Measurements from ENCODE around the gene CRMP1.
A peak's percentile ranks its signal among the peaks of the same experiment; 100 is the strongest.
"Not testable (repeated sequence)": the region's sequence is repeated elsewhere in the genome, so short reads cannot be mapped to it uniquely, and the experiment has no call there.

Gene CRMP1

DNA sequence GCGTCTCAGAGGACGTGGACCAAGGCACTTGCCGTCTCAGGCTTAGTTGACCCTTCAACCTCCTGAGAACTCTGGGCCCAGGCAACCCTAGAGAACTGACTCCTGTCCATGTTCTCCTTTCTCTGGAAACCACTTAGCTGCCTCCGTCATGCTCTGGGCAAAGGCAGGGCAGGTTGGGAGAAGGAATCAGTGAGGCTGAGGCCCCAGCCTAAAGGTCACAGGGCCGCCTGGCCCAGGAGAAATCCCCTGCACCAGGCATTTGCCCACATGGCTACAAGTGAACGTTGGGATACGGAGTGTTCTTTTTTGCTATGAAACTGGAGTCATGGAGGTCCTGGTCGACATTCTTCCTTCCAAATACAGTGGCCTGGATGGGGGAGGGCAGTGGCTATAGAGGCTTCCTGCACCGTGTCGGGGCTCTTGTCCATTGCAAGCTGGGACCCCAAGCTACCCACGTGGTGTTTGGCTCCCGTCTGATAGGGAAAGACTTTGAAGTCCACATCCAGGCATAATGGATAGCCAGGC lies 76.0 kb downstream of the CRMP1 start:
- no peak for FAIRE-seq

DNA sequence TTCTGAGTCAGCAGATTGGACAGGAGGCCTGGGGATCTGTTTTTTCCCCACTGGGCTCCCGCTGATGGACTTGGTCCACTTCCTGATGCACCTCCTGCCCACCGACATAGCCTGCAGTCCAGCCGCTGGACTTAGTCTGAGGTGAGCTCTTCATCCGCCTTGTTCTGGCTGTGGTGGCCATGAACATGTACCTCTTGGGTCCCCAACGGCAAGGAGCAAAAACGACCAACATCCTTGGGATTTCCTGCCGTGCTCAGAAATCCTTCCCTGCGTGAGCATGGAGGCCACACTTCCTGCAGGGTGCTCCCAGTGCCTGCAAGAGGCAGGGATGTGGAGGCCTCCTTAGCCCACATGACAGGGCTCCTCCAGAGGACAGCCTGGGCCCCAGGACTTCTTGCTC lies 76.8 kb downstream of the CRMP1 start:
- FAIRE-seq, result no peak

DNA sequence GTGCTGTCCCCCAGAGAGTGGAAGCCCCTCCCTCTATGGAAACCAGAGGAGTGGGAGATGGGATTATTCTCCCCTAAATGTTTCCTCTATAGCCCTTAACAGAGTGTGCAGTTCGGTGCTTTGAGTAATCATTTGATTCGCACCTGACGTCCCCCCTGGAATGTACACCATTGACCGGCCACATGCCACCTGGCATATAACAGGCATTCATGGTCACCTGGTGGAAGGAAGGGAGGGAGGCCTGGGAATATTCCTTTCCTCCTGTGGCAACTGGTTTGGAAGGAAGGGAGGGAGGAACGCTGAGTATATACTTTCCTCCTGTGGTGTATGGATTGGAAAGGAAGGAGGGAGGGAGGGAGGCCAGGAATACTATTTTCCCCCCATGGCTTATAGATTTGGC lies 77.2 kb downstream of the CRMP1 start:
- FAIRE-seq, result no peak

DNA sequence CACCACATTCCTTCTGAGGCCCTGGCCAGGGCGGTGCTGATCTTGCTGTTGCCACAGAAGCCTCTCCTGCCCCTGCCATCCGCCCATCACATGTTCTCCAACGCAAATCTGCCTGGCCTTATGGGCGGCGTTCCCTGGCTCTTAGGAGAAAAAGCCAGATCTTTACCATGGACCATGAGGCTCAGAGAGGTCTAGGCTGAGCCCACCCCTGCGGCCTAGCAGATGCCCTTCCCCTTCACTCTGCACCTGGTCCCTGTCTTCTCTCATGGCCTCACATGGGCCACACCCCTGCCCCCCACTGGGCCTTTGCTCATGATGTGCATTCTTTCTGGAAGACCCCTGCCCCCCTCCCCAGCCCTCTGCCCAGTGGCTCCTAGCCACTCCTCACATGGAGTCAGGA lies 78.5 kb downstream of the CRMP1 start:
- FAIRE-seq, result no peak

DNA sequence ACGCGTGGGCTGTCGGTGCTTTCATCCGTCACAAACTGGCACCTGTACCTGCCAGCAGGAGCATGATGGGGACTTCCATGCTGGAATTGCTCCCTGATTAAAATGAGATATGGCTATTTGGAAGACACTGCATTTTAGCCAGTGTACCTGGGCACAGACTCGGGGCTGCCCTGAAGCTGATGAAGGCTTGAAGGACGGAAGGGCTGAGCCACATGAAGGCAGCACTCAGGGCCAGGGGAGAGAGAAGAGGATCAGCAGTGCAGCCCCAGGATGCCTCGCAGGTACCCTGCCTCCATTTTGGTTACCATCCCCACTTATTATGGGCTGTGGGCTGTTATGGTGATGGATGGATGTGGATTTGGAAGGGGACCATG lies 79.0 kb downstream of the CRMP1 start:
- no peak for FAIRE-seq

DNA sequence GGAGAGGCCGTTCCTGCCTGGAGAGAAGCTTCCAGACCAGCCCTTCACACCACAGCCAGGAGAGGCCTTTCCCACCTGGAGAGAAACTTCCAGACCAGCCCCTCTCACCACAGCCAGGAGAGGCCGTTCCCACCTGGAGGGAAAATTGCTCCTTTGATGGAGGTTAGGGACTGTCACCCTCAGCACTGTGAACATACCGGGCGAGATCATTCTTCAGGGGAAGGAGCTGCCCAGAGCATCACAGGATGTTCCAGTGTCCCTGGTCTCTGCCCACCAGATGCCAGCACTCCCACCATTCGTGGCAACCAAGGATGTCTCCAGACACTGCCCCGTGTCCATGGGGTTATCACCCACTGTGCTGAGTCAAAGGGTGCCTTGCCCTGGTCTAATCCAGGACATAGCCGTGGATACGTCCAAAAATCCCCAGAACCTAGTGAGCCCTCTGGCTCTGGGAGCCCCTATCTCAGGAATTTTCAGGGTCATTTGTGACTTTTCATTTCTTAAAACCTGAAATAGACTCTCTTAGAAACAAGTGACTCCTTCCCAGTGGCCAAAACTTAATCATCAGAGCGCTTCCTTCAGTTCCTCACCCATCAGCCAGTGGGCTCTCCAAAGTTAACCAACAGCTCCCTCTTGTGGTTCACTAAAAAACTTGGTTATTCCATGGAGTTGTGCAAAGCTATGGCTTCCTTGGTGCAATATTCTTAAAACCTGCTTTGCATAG lies 80.2 kb downstream of the CRMP1 start:
- peak; percentile 81 for FAIRE-seq

DNA sequence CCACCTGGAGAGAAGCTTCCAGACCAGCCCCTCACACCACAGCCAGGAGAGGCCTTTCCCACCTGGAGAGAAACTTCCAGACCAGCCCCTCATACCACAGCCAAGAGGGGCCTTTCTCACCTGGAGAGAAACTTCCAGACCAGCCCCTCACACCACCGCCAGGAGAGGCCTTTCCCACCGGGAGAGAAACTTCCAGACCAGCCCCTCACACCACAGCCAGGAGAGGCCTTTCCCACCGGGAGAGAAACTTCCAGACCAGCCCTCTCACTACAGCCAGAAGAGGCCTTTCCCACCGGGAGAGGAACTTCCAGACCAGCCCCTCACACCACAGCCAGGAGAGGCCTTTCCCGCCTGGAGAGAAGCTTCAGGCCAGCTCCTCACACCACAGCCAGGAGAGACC lies 80.8 kb downstream of the CRMP1 start:
- FAIRE-seq, result not testable (repeated sequence)

DNA sequence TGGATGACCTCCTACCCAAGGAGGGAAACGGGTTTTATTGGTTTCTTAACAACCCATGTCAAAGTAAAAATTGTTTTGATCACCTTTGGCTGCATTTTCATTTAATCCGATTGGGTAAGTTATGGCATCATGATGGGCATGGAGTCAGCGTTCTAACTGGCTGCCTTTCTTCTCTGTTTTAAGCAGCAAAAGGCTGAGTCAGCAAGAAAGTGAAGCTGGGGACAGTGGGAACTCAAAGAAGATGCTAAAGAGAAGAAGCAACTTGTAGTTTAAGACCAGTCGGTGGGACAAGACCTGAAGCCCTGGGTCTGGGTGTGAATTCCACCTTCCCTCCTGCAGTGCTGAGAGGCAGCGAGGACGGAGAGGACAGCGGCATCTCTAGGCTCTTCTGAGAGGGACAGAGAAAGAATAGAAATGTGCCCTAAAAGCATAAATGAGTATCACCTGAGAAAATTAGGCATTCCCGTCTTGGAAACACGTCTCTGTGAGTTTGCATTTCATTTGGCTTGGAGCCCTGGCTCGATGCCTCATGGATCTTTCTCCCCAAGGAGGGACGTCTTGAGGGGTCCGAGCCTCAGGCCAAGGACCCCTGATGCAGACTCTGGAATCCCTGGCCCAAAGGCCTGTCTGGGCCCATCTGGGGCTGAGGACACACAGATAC lies 82.0 kb downstream of the CRMP1 start:
- no peak for FAIRE-seq

DNA sequence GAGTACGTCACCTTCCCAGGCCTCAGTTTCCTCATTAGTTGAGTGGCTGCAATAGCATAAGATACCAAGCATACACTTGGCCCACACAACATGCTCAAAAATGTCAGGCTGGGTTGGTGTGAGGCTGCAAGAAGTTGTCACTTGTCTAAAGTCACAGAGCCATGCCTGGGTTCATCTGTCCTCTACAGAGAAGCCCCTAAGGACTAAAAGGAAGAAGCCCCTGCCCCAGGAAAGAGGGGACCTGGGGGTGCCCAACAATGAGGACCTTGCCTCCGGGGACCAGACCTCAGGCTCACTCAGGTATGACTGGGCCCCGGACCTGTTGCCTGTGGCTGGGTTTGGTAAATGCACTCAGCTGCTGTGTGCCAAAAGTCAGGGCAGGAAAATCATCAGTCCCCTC lies 82.7 kb downstream of the CRMP1 start:
- no peak for FAIRE-seq

DNA sequence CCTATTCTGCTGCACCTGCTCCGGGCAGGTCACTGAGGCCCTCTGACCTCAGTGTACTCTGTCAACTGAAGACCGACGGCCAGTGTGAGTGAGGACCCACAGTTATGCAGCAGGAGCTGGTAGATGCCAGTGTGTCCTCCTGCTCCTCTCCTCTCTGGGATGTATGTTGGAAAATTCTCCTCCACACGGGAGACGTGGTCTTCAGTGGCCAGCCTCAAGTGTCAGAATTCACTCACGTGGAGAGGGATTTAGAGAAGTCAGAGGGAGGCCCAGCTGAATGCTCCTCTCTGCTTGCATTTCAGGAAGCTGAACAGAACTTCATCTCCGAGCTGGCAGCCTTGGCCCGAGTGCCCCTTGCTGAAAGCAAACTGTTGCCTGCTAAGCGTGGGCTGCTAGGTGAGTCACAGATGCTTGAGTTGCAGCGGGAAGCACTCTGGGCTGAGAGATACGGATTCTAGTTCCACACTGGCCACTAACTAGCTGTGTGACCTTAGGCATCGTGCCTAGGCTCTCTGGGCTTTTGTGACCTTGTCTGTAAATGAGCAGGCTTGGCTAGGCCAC lies 83.6 kb downstream of the CRMP1 start:
- no peak for FAIRE-seq

DNA sequence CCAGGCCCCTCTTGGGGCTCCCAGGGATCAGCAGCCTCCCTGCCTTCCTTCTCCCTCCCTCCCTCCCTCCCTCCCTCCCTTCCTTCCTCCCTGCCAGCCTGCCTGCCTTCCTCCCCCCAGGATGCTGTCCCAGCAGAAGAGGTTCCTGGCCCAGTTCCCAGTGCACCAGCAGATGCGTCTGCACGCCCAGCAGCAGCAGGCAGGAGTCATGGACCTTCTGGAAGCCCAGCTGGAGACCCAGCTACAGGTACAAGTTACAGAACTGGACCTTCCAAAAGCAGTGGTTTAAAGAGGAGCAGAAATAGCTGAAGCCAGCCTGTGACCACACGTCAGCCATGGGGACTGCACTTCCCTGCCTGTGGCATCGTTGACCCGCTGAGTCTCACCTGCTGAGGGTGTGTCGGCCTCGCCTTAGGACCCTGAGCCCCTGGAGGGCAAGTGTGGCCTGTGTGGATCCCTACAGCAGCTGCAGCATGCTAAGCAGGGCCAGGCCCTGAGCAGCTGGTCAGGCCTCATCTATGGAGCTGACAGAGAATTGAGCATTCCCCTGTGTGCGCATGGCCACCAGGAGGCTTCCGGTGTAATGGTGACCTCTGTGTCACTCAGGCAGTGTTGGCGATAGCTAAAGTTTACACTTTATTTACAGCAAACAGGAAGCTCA lies 84.7 kb downstream of the CRMP1 start:
- FAIRE-seq, result no peak

DNA sequence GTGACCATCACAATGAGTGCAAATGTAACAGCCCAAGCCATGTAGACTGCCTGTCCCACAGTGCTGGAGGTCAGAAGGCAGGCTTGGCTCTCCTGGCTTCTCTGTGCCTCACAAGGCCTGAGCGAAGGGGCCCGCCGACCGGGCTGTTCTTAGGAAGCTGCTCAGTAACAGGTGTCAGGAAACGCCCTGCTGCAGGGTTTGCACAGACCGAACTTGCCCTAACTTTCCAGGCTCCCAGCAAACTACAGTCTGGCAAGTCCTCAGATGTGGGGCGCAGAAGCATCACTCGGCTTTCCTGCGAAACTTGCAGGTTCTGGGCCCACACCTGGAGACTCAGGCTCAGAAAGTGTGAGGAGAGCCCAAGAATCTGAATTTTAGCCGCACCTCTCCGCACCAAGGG lies 87.6 kb downstream of the CRMP1 start:
- FAIRE-seq, result no peak

DNA sequence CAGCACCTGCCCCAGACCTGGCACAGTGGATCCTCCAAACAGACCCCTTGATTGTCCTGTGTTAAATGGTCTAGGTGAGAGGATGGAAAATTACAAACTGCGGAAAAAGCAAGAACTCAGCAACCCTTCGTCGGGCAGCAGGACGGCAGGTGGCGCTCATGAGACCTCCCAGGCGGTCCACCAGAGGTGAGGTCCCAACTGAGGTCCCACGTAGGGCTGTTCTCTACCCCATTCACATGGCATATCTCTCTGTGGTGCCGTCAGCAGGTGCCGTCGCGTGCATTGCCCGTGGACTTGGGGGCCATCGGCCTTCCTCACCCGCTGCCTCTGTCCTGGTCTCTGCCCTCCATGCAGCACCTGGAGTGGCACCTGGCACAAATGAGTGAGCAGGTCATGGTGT lies 88.2 kb downstream of the CRMP1 start:
- no peak for FAIRE-seq

DNA sequence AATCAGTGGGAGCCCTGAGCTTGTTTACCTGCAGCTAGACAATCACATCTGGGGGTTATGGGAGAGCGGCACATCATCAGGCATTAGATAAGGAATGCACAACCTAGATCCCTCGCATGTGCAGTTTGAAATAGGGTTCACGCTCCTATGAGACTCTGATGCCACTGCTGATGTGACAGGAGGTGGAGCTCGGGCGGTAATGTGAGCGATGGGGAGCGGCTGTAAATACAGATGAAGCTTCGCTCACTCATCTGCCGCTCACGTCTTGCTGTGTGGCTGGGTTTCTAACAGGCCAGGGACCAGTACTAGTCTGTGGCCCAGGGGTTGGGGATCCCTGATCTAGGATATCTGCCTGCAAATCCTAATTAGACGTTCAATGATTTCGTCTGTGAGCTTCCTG lies 90.3 kb downstream of the CRMP1 start:
- no peak for FAIRE-seq

DNA sequence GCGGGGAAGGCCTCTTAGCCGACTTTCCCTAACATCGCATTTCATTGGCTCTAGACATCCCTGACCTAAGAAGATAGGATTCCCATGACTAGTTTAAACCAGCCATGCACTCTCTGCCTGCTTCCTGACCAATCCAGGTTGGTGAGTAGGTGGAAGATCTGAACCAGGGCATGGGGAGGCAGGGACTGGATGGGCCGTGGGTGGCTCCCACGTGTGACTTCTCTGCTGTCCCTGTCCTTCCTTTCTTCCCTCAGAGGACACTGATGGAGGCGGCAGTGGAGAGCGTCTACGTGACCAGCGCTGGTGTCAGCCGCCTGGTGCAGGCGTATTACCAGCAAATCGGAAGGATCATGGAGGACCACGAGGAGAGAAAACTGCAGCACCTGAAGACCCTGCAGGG lies 91.2 kb downstream of the CRMP1 start:
- FAIRE-seq, result no peak

DNA sequence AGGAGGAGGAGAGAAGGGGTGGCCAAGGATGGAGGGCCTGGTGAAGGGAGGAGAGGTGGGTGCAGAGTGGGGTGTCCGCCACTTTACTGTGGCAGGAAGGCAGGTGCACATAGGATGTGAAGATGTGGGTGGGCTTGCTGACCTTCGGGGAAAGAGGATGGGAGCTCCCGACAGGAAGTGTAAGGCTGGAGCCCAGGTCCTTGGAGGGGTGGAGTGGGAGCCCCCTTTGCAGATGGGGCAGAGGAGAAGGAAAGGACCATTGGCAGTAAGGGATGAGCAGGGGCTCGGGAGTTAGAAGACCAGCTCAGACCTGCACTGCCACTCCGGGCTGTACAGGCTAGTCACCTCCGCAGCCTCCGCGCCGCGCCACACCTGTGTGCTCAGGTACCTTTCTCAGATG lies 92.4 kb downstream of the CRMP1 start:
- FAIRE-seq, result no peak

DNA sequence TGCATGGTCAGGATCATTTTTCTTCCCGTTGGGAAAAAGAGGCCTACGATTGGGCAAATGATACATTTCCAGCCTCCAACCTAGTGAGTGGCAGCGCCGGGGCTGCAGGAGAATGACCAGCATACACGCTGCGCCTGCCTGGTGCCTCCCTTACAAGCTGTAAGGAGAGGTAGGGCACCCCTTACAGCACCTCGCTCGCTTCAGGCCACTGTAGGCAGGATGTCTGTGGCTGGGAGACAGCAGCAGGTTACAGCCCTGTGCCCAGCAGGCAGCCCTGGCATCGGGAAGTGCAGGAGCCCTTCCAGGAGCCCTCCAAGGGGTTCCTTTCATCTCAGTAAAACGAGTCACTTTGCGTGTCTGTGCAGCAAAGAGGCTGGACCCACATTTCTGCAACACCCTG lies 93.5 kb downstream of the CRMP1 start:
- no peak for FAIRE-seq

DNA sequence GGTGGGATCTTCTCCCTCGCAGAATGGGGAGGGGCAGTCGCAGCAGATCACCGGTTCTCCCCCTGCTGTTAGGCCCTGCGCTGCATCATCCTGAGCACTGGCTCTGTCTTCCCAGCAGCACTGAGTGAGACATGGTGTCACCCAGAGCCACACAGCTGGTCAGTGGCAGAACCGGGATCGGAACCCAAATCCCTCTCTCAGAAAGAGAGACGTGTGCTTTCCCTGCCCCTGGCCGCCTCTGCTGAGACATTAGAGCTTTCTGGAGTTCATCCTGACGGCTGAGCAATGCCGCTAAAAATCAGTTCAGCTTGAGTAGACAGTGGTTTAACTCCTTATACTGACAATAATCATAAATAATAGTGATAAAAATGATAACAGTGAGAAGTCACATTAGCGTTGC lies 93.9 kb downstream of the CRMP1 start:
- FAIRE-seq, result no peak

DNA sequence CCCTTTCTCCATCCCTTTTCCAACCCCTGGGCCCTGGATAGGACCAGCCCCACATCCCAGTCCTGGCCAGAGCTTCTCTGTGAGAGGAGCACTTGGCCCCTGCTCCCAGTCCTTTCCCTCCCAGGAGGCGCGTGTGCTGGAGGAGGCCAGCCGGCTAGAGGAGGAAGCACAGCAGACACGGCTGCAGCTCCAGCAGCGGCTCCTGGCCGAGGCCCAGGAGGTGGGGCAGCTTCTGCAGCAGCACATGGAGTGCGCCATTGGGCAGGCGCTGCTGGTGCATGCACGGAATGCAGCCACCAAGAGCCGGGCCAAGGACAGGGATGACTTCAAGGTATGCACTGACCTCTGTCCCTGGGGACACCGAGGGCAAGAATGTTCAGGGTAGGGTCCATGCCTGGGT lies 94.4 kb downstream of the CRMP1 start:
- no peak for FAIRE-seq

DNA sequence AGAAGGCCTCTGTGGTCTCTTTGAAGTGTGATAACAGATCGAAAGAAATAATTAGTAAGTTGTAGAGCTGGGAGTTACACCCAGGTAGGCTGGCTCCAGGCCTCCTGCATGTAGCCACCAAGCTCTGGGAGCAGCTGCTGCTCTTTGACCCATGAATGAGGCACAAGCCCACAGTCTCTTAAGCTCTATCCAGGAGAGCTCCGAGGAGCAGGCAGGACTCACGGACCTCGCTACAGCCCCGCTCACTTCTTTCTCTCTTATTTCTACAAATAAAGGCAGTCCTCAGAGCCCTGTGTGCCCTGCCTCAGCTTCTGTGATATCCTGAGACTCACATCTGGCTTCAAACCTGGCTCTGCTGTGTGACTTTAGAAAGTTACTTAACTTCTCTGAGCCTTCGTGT lies 95.0 kb downstream of the CRMP1 start:
- no peak for FAIRE-seq

DNA sequence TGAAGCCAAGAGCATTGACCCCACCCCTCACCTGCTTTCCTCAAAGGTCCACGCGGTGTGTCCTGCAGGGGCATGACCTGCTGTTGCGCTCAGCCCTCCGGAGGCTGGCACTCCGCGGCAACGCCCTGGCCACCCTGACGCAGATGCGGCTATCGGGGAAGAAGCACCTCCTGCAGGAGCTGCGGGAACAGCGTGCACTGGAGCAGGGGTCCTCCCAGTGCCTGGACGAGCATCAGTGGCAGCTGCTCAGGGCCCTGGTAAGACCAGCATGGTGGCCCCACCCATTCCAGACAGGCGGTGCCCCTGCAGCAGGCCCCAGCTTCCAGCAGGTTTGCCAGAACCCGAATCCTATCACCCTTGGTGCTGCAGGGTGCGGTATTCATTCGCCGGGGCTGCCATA lies 95.9 kb downstream of the CRMP1 start:
- FAIRE-seq, result no peak

DNA sequence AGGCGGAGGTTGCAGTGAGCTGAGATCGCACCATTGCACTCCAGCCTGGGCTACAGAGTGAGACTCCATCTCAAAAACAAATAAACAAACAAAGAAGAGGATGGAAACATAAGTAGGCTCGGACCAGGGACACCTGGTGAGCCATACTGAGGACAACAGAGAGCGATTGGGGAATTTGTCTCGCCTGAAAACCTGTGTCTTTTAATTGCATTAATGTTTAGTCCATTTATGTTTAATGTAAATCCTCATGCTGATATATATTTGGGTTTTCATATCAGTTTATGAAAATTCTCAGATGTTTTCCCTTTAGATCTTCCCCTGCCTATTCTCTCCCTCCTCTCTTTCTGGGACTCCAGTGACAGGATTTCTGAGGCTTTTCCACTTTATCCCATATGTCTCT lies 97.3 kb downstream of the CRMP1 start:
- no peak for FAIRE-seq

DNA sequence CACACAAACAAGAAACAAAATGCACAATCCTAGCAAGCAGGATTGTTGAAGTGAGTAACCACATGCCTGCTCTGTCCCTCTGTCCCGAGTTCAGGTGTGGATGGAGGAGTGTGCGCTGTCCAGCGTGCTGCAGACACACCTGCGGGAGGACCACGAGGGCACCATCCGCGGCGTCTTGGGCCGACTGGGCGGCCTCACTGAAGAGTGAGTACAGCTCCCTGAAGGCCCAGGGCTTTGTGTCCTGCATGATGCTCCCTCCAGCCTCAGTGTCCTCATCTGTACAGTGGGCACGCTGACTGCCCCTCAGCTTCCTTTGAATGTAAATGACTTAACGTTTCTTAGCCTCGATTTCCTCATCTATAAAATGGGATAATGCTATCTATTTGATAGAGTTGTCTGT lies 99.4 kb downstream of the CRMP1 start:
- no peak for FAIRE-seq

DNA sequence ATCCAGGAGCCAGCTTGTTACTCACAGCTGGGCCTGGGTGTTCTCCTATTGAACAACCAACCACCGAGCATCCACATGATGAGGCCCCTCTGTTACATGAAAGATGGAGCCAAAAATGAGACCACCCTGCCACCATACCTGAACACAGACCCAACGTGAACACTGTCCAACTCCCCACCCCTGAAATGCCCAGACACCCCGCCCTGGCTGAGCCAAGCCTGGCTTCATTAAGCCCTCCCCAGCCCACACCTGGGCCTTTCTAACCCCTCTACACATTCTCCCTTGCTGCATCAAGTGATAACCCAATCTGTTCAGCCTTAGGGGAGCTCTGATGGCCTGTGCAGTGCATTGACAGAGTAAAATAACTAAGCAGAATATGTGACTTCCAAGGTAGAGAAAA lies 101.2 kb downstream of the CRMP1 start:
- no peak for FAIRE-seq

Data from A204.1 (cell line).